Mesendoderm (in vitro differentiated cells): Measurements from ENCODE around the gene RNF2.
A peak's percentile ranks its signal among the peaks of the same experiment; 100 is the strongest.

Source experiments
- DNase-seq: peaks from one replicate; pipeline ENCODE4 v3.0.0; 2013
- H2AK5ac ChIP-seq: 2 replicates; pipeline ENCODE4 v1.6.1; 2013; ENCODE audit warnings: low read length, inconsistent platforms
- H2BK120ac ChIP-seq: 2 replicates; pipeline ENCODE4 v1.6.1; 2013; ENCODE audit warnings: low read depth, mild to moderate bottlenecking, low read length, moderate library complexity, mixed read lengths
- H2BK15ac ChIP-seq: replicated peaks from 2 replicates; pipeline ENCODE4 v1.6.1; 2013; ENCODE audit warnings: low read depth, mild to moderate bottlenecking, moderate library complexity
- H2BK5ac ChIP-seq: 2 replicates; pipeline ENCODE4 v1.6.1; 2013; ENCODE audit warnings: low read length, inconsistent platforms
- H3K18ac ChIP-seq: 2 replicates; pipeline ENCODE4 v1.6.1; 2013; ENCODE audit warnings: mild to moderate bottlenecking, low read length, mixed read lengths
- H3K23ac ChIP-seq: one replicate; pipeline ENCODE4 v1.6.1; 2013; ENCODE audit warnings: low read length
- H3K27ac ChIP-seq: 2 replicates; pipeline ENCODE4 v1.5.1; 2013; ENCODE audit warnings: low read depth, mild to moderate bottlenecking, inconsistent platforms, low read length, moderate library complexity
- H3K27me3 ChIP-seq: 2 replicates; pipeline ENCODE4 v1.6.1; 2013; ENCODE audit warnings: low read length, control low read depth, mild to moderate bottlenecking, inconsistent platforms; ENCODE audit not compliant: insufficient read depth, poor library complexity
- H3K36me3 ChIP-seq: 2 replicates; pipeline ENCODE4 v1.6.1; 2013; ENCODE audit warnings: low read length, inconsistent platforms; ENCODE audit not compliant: control insufficient read depth, insufficient read depth
- H3K4ac ChIP-seq: one replicate; pipeline ENCODE4 v1.6.1; 2013; ENCODE audit warnings: low read depth, mild to moderate bottlenecking, low read length, moderate library complexity
- H3K4me1 ChIP-seq: 2 replicates; pipeline ENCODE4 v1.6.1; 2013; ENCODE audit warnings: low read depth, low read length, inconsistent platforms; ENCODE audit not compliant: control insufficient read depth
- H3K4me2 ChIP-seq: 2 replicates; pipeline ENCODE4 v1.6.1; 2013; ENCODE audit warnings: low read length
- H3K4me3 ChIP-seq: 2 replicates; pipeline ENCODE4 v1.5.1; 2013; ENCODE audit warnings: mild to moderate bottlenecking, low read length
- H3K56ac ChIP-seq: one replicate; pipeline ENCODE4 v1.6.1; 2013; ENCODE audit warnings: low read length
- H3K79me1 ChIP-seq: 2 replicates; pipeline ENCODE4 v1.6.1; 2013; ENCODE audit warnings: low read length, inconsistent platforms
- H3K79me2 ChIP-seq: 2 replicates; pipeline ENCODE4 v1.6.1; 2013; ENCODE audit warnings: mild to moderate bottlenecking, low read length; ENCODE audit not compliant: control insufficient read depth, insufficient read depth
- H3K9ac ChIP-seq: 2 replicates; pipeline ENCODE4 v1.6.1; 2013; ENCODE audit warnings: low read length, inconsistent platforms
- H4K5ac ChIP-seq: one replicate; pipeline ENCODE4 v1.6.1; 2013; ENCODE audit warnings: low read length
- H4K8ac ChIP-seq: one replicate; pipeline ENCODE4 v1.6.1; 2013; ENCODE audit warnings: low read depth, mild to moderate bottlenecking, control low read depth, low read length, moderate library complexity
- WGBS: extraction: QIAGEN DNeasy Blood & Tissue Kit; methylation state at CpG from one replicate; pipeline ENCODE4 v1.1.7; 2013; ENCODE audit warnings: low lambda C conversion rate, missing lambda C conversion rate; ENCODE audit not compliant: insufficient coverage; ENCODE audit errors: extremely low coverage; 5-methylcytosine and 5-hydroxymethylcytosine counted together

RNF2 gene

DNA sequence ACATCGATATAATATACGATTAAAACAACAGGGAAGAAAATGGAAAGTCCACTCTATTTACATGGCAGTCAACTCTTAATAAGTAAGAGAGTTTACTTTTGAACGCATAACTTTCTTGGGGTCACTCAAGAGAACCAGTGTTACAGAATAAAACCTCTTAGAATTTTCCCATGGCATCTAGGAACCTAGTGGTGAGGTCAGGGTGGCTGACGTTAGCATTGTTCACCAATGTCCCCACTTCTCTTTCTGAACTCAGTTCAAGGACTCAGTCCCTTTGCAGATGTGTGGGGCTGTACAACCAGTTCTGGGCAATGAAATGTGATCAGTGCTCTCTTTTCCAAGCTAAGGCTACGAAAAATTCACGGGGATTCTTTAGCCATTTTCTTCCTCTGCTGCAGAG is 2.6 kb upstream of the RNF2 start:
- Histone ChIP-seq H4K8ac (no peak overlapping the region), H3K23ac (no peak overlapping the region), H3K79me2 (peaks cover 13% of the 10 kb centered on the region), H3K36me3 (no peaks in the 10 kb centered on the region), H3K4me1 (no peaks in the 10 kb centered on the region), H4K5ac (no peak overlapping the region), H3K27me3 (no peaks in the 10 kb centered on the region), H3K4me3 (no peak overlapping the region), H3K79me1 (no peaks in the 10 kb centered on the region), H3K4ac (no peak overlapping the region), H3K27ac (no peak overlapping the region), H2BK5ac (no peak overlapping the region), H3K4me2 (no peak overlapping the region), H2AK5ac (no peak overlapping the region), H3K56ac (no peak overlapping the region), H2BK120ac (no peak overlapping the region), H3K18ac (no peak overlapping the region), H3K9ac (no peak overlapping the region), H2BK15ac (no peak overlapping the region)
- WGBS = no CpG with 5 or more reads among the region's 6 CpGs
- no peak for DNase-seq

DNA sequence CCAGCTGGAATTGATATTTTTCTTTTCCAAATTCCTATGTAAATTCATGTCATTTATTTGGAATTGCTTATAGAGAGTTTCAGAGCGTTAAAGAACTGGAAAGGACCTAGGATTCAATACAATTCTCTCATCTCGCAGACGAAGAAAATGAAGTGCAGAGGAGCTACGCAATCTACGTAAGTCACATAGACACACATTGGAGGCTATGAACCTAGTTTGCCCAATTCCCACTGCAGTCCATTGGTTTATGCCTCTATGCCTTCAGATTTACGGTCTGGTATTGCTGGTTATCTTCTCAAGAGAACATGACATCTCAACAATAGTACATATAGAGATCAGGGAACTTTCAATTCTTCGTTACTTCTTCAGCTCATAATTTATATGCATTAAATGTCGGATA is 971 bp upstream of the RNF2 start:
- no peak overlapping the region for H2AK5ac ChIP-seq

DNA sequence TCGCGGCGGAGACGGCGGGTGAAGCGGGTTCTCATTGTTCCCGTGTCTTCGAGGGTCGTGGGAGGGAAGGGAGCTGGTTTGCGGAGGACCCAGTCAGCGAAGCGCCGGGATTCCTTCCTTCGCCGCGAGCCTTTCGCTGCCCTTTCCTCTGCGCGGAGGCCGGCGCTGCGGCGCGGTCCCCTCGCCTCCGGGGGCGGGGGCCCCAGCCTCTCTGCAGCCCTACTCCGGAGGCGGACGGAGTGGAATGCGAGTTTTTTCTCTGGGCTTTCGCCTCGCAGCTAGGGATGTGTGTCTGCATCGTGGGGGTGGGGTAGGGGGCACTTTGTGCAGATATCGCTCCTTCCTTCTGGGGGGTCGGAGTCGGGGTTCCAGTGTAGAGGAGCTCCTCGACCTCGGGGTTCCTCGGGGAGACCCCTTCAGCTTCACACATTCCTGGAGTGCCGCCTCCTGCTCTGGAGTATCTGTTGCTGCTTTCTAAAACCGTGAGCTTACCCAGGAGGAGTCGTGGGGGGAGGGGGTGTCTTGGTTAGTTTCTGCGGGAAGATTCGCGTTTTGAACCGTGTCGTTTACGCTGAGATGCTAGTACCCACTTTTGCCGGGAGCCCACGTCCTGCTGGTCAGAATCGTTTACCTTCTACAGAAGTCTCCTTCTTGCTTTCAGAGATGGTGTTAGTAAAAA is 595 bp downstream of the RNF2 start:
- no CpG with 5 or more reads among the region's 52 CpGs for WGBS
- Histone ChIP-seq H3K27me3 (no peaks in the 10 kb centered on the region), H3K23ac (peak overlapping the region; percentile 15)

More for the DNA sequence above, 971 bp upstream of the RNF2 start:
- peaks cover 27% of the 10 kb centered on the region for H3K79me2 ChIP-seq
- no peak overlapping the region for H3K56ac ChIP-seq
- no peak overlapping the region for H3K4me2 ChIP-seq
- H2BK120ac ChIP-seq = no peak overlapping the region
- no peak overlapping the region for H4K5ac ChIP-seq
- no peak overlapping the region for H3K27ac ChIP-seq
- no peak overlapping the region for H3K4ac ChIP-seq
- H3K18ac ChIP-seq = no peak overlapping the region
- no peak overlapping the region for H3K4me3 ChIP-seq
- H3K9ac ChIP-seq = no peak overlapping the region
- no peak for DNase-seq
- H2BK15ac ChIP-seq = no peak overlapping the region
- H4K8ac ChIP-seq = no peak overlapping the region
- no peak overlapping the region for H2BK5ac ChIP-seq
- H3K36me3 ChIP-seq = no peaks in the 10 kb centered on the region
- peaks cover 4% of the 10 kb centered on the region for H3K79me1 ChIP-seq
- no peak overlapping the region for H3K23ac ChIP-seq
- no peaks in the 10 kb centered on the region for H3K27me3 ChIP-seq
- H3K4me1 ChIP-seq = peaks cover 4% of the 10 kb centered on the region
- no CpG with 5 or more reads among the region's 8 CpGs for WGBS

DNA sequence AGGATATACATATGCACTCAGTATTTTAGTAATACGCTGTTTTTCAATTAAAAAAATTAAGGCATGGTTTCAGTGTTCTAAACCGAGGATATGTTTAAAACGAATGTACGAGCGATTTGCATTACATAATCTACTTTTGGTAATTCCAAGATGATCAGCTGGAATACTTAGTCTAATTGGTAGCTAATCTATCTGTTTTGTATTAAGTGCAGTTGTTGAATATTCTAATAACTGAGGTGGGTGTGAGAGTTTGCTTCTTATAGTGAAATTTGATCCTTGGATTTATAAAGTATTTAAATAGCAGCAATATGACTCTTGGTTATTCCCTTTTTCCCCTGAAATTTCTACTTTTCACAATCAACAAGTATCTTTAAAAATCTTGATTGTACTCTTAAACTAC is 1.3 kb downstream of the RNF2 start:
- H2AK5ac ChIP-seq = no peak overlapping the region
- H3K79me1 ChIP-seq = peaks cover 5% of the 10 kb centered on the region
- no CpG with 5 or more reads among the region's 5 CpGs for WGBS
- H3K4me3 ChIP-seq = peak overlapping the region; percentile 90
- no peak overlapping the region for H2BK15ac ChIP-seq
- no peak overlapping the region for H4K5ac ChIP-seq
- peaks cover 4% of the 10 kb centered on the region for H3K4me1 ChIP-seq
- H3K27ac ChIP-seq = no peak overlapping the region
- H4K8ac ChIP-seq = no peak overlapping the region
- no peak overlapping the region for H2BK5ac ChIP-seq
- peak overlapping the region; percentile 92 for H3K9ac ChIP-seq
- no peak overlapping the region for H3K4me2 ChIP-seq
- no peak overlapping the region for H3K23ac ChIP-seq
- no peak overlapping the region for H3K18ac ChIP-seq
- H3K36me3 ChIP-seq = no peaks in the 10 kb centered on the region
- DNase-seq = no peak
- H3K4ac ChIP-seq = no peak overlapping the region
- H3K79me2 ChIP-seq = peaks cover 46% of the 10 kb centered on the region
- no peak overlapping the region for H2BK120ac ChIP-seq
- no peak overlapping the region for H3K56ac ChIP-seq
- H3K27me3 ChIP-seq = no peaks in the 10 kb centered on the region

More for the DNA sequence above, 595 bp downstream of the RNF2 start:
- H3K9ac ChIP-seq = peak overlapping the region; percentile 92
- H3K4me1 ChIP-seq = peaks cover 4% of the 10 kb centered on the region
- DNase-seq = peak; percentile 80
- H3K18ac ChIP-seq = peak overlapping the region; percentile 99
- no peak overlapping the region for H2BK120ac ChIP-seq
- peaks cover 5% of the 10 kb centered on the region for H3K79me1 ChIP-seq
- peak overlapping the region; percentile 90 for H3K4me3 ChIP-seq
- no peak overlapping the region for H2AK5ac ChIP-seq
- no peak overlapping the region for H2BK15ac ChIP-seq
- peak overlapping the region; percentile 48 for H3K4me2 ChIP-seq
- peak overlapping the region; percentile 89 for H3K27ac ChIP-seq
- H3K36me3 ChIP-seq = no peaks in the 10 kb centered on the region
- H4K8ac ChIP-seq = peak overlapping the region; percentile 98
- peaks cover 40% of the 10 kb centered on the region for H3K79me2 ChIP-seq
- peak overlapping the region; percentile 28 for H3K4ac ChIP-seq
- peak overlapping the region; percentile 12 for H2BK5ac ChIP-seq
- no peak overlapping the region for H4K5ac ChIP-seq
- H3K56ac ChIP-seq = peak overlapping the region; percentile 95

DNA sequence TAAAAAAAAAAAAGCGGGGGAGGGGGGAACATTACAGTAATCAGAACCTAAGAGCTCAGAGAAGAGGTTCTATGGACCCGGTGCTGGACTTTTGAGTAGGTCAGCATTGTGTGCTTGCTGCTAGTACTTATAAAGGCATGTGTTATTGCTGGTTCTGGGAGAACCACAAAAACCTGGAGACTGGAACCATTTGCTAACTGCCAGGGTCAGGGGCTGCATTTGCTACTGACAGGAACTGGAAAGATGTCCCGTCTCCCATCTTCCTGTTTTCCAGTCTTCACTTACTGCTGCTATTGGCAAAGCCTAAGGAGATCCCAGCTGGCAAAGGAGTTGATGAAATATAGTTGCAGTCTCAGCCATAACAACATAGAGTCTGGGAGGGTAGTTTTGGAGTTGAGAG is 4.3 kb downstream of the RNF2 start:
- H2BK15ac ChIP-seq = no peak overlapping the region
- H3K56ac ChIP-seq = no peak overlapping the region
- no peak overlapping the region for H2AK5ac ChIP-seq
- no peak overlapping the region for H3K4me2 ChIP-seq
- H3K27me3 ChIP-seq = no peaks in the 10 kb centered on the region
- H3K79me1 ChIP-seq = peaks cover 9% of the 10 kb centered on the region
- WGBS = no CpG with 5 or more reads among the region's 3 CpGs
- no peak for DNase-seq
- no peak overlapping the region for H3K18ac ChIP-seq
- no peak overlapping the region for H3K4ac ChIP-seq
- peaks cover 4% of the 10 kb centered on the region for H3K4me1 ChIP-seq
- H3K27ac ChIP-seq = no peak overlapping the region
- H3K79me2 ChIP-seq = peaks cover 71% of the 10 kb centered on the region
- H2BK5ac ChIP-seq = no peak overlapping the region
- H4K8ac ChIP-seq = no peak overlapping the region
- no peak overlapping the region for H3K23ac ChIP-seq
- no peaks in the 10 kb centered on the region for H3K36me3 ChIP-seq
- no peak overlapping the region for H3K4me3 ChIP-seq
- H4K5ac ChIP-seq = no peak overlapping the region
- H3K9ac ChIP-seq = no peak overlapping the region
- H2BK120ac ChIP-seq = no peak overlapping the region
